ENCODE results near the gene SPRY1.

SPRY1 gene, protein sequence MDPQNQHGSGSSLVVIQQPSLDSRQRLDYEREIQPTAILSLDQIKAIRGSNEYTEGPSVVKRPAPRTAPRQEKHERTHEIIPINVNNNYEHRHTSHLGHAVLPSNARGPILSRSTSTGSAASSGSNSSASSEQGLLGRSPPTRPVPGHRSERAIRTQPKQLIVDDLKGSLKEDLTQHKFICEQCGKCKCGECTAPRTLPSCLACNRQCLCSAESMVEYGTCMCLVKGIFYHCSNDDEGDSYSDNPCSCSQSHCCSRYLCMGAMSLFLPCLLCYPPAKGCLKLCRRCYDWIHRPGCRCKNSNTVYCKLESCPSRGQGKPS

DNA sequence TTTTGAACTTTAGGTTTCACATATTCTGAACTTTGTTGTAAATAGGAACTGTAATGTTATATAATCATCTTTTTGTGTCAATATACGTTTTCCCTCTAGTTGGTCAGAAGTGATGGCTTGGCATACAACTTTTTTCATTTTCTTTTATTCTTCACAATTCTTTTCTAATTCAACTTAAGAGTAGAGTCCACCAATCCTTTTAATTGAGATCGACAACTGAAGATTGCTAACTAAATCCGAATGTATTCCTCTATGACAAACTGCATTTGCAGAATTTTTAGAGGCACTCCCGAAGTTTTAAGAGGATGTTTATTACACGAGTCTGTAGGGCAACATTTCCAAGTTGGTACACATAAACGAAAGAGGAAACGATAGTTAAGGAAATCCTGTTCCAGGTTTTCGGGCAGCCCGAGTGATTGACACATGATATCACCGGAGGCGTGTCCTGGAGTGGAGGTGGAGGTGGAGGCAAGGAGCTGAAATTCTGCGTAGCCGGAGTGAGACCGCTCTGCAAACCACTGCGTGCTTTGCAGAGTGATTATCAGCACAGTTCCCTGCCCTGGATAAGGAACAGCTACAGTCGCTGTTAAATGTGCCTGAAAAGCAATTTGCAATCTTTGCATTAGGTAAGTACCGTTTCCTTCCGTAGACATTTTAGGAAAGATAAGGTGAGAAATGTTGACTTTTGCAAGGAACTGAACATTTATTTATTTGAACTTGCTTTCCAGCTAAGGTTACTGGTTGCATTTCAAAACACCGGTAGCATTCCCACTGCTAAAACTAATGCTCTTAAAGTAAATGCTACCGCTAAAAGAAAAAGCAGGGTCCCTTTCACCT is at the start of gene SPRY1:
Gene SPRY1, plus strand, starts transcription at position 489 of the 837 bp plus-strand sequence. CDS start 4,797 bp downstream, outside the sequence.
- peak; percentile 78 for DNase-seq (ENCODE audit: low spot score)

DNA sequence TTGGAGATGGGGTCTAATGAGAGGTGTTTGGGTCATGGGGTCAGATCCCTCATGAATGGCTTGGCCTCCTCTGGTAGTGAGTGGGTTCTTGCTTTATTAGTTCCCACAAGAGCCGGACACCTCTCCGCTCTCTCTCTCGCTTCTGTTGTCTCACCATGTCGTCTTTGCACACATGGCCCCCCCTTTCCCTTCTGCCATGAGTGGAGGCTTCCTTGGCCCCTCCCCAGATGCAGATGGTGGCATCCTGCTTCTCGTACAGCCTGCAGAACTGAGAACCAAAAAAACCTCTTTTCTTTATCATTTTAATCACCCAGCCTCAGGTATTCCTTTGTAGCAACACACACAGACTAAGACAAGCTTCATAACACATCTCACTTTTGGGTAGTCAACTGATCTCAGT is 49.6 kb upstream of the SPRY1 start:
- no peak for DNase-seq (ENCODE audit: low spot score)

DNA sequence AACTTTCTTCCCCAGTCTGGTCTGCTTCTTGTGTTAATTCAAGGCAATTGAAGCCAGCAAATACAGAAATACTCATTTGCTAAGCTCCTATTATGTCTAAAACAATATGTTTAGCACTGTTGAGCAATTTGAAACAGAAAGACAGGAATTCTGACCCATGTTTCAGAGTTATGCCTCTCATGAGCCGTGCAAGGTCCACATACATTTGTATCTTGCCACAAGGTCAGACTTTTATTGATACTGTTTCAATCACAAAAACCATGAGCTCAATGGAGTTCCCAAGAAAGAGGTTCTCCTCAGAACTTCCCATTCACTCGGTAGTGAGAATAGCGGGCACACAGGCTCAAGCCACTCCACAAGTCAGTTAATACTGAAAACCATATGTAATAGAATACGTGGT is 47.6 kb upstream of the SPRY1 start:
- no peak for DNase-seq (ENCODE audit: low spot score)

DNA sequence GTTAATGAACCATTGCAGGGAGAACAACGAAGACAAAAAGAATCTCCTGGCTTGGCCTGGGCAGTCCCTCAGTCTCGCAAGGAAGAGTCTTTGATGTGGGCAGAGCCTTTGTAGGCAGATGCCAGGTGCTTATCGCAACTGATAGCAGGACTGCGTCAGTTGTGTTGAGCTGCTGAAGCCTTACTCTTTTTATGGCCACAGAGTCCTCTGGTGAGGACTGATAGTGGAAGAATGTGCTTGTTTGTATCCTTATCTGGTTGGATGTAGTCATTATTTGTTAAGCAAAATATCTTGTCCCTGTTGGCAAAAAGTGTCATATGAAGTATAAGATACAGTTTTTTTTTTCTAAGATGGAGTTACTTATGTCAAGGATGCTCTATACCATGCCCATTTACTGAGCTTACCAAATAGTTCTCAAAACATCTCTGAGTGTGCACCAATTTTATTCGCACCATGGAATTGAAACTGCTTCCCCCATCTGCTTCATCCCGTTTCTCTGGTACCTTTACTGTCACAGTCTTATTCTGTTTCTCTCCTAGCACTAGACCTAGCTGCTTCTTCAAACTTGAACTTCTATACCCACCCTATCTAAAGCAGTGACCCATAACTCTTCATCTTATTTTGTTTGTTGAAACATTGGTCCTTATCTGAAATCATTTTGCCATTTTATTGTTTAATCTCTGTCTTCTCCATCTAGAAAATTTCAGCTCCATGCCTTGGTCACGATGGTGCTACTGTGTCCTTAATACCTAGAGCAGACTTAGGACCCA is 47.0 kb upstream of the SPRY1 start:
- no peak for DNase-seq (ENCODE audit: low spot score)

DNA sequence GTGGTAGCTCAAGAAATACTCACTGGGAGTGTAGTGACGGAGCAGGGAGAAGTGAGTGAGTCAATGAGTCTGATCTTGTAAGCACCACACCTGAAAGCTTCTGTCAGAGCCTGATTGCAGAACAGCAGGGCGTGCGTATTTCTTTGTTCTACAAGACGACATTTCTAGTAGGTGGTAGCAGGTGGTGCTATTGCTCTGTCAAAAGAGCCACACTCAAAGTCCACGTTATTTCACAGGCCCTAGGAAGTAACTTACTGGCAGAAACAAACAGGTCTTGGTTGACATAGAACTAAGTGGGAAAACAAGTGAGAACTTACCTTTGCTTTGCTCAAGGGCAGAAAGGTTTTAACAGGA is 46.4 kb upstream of the SPRY1 start:
- no peak for DNase-seq (ENCODE audit: low spot score)

DNA sequence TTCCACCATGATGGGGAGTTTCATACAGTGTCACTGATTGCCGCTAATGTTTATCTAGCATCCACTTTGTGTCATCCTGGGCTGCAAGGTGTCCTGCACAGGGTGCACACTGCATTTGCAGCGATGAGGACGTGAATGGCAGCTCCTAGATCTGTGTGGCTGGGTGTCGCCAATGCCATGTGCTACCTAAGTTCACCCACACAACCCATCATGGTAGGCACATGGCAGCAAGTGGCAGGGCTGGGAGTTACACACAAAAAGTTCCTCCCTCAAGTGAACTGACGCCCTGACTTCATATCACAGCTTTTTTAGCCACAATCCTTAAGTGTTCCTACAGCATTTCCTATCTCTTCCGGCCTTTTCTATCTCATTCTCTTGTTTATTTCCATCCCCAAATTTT is 45.9 kb upstream of the SPRY1 start:
- no peak for DNase-seq (ENCODE audit: low spot score)

DNA sequence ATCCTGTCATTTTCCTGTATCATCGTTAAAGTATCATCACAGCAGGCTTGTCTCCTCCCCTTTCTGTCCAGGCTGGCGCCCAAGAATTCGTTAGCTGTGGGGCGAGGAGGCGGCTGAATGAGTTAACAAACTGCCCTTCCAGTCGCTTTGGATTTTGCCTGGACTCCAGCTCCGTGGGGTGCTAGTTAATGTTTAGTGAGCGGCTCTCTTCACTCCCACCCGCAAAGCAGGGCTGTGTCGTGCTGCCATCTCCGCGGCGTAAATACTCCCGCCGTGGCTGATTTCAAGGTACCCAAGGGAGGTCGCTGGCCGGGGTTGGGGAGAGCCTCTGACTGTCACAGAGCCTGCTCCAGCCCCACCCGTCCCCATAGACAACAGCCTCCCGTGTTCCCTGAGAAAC is 44.9 kb upstream of the SPRY1 start:
- DNase-seq (ENCODE audit: low spot score): no peak

DNA sequence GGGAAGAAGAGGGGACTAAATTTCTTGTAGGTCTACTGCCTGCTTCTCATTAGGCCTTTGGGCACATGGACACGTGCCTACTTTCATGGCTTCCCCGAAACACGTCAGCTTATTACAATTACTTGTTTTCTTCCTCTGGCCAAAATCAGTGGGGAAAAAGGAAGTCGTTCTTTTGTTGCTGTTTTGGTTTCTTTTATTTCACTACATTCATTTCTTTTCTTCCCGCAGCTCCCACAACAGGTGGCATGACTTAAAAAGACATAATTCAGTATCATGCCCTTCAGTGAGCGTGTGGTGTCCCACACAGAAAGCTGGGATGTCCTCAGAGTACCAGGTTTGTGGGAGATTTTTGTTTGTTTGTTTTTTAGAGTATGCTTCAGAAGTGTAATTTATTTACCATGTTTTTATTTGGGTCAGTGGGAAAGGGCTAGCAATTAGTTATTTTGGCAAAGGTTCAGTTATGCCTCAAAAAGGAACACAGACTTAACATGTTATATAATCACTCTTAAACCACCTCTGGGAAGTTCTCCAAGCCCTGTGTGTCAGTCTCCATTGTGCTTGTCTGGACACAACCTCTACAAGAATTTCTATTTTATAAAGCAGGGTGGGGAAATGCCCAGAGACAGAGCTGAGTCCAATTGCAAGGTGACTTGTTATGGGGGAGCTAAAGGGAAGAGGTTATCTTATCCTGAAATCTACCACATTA is 44.2 kb upstream of the SPRY1 start:
- DNase-seq (ENCODE audit: low spot score): no peak

DNA sequence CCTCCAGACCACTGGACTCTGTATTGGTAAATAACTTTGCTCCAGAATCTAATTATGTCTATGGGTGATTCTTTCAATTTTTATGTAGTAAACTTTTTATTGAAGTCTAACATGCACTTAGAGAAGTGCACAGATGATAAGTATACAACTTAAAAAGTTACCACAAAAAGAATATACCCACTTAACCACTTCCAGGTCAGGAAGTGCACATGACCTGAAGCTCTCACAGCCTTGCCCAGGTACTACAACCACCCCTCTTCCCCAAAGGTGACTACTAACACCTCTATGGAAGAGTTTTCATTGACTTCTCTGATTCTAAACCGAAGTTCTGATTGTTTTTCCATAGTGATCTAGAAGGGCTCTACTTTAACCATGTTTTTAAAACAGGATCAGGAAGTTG is 43.6 kb upstream of the SPRY1 start:
- DNase-seq (ENCODE audit: low spot score): no peak

DNA sequence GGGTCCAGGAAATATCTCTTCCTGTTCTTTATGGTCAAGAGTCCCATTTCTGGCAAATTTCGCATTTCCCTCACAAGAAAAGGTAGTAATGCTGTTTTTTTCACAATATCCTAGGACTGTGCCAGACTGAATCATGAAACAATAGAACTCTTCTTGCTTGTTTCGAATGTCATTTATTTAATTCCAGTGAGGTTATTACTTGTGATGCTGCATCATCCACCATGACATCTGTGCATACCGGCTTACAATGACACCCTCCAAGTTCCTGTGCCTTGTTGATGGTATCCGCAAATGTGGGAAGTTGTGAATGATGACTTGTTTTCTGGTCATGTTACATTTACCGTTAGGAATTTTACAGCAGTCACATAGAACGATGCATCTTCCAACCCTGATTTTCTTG is 42.9 kb upstream of the SPRY1 start:
- DNase-seq (ENCODE audit: low spot score): no peak

DNA sequence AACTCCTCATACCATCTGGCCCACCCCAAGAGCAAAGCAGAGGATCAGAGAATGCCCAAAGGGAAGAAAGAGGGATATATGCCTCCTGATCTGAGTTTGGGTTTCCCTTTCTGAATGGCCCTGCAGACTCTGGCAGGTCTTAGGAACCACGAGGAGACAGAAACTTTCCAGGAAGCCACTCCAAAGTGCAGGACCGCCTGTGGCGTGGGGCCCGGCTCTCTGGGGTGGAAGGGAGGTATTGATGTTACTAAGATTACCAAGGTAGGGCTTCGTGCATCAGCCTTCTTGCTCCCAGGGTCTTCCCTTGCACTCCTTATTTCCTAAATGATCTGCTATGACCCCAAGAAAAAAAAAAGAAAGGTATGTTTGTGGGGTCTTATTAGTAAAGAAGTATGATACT is 41.9 kb upstream of the SPRY1 start:
- no peak for DNase-seq (ENCODE audit: low spot score)

DNA sequence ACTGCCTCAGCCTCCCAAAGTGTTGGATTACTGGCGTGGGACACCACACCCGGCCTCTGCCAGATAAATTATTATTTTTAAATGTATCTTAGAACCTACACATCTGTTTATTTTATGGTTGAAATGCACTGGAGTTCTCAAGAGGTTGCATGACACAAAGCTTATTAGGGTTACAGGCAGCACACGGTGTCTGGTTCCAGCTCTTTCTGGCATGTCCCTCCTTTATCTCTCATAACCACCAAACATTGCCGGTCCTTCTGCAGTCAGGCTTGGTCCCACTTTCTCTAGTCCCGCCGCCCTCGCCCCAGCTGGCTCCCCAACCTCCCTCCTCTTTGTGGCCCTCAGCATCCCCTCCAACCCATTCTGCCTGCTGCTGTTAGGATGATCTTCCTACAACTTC is 39.7 kb upstream of the SPRY1 start:
- DNase-seq (ENCODE audit: low spot score): no peak

DNA sequence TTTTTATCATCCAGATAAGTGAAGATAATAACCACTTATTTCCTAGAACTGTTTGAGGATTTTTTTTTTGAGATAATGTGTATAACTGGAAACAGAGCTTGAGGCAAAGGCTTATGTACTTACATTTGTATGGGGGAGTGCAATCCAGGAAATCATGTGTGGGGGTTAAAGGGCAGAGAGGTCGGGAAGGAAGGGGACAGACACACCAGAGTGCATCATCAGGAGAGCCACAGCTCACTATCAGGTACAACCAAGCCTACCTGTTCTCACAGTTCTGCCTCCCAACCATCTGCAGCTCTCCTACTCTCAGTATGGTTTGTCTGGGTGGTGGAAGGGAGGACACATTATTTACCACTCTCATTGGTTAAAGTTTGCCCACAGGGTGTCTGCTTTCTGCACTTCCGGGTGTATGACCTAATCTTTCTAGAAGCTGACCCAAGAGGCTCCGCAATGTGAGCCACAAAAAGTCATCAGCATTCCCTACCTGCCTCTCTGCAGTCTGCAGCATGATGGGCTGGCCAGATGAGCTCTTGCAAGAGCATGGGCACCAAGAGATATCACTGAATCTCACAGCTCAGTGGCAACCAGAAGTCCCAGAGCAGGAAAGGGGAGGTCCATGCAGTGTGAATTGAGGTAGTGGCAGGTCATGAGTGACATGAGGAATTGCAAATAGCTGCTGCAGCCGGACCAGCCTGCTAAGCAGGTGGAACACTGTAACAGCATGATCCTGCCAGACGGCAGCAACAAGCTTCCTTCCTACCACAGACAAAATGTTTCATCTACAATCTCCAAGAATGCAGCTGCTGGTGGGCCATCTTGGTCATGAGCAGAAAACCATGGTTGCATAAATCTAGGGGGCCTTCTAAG is 36.9 kb upstream of the SPRY1 start:
- no peak for DNase-seq (ENCODE audit: low spot score)

DNA sequence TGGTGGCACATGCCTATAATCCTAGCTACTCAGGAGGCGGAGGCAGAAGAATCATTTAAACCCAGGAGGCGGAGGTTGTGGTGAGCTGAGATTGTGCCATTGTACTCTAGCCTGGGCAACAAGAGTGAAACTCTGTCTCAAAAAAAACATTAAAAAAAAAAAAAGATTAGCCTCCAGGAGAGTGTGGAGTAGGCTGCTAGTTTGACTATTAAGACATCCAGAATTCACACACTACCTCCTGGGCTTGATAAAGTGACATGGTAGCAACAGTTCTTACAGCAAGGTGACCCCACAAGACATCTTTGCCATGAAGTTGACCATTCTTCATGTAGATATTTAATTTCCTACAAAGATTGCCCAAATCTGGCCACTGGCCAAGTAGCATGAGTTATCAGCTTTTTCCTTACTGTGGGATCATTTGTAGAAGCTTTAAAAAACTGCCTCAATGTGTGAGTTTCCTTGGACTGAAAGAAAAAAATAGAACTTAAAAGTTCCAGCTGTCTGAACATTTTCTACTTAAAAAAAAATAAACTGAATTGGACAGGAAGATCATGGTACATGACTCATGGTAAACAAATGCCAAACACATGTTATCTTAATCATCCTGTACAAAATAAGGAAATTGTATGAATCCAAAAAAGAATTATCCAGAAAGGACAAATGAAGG is 35.3 kb upstream of the SPRY1 start:
- no peak for DNase-seq (ENCODE audit: low spot score)

DNA sequence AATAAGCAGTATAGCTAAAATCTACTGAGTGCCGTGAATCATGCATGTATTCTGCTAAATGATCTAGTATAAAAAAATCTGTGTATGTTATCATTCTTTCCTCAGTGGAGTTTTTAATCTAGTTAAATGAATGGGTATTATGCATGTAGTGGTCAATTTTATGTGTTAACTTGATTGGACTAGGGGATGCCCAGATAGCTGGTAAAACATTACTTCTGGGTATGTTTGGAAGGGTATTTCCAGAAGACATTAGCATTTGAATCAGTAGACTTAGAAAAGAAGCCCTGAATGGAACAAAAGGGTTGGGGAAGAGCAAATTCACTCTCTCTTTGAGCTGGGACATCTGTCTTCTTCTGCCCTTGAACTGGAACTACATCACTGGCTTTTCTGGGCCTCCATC is 34.5 kb upstream of the SPRY1 start:
- DNase-seq (ENCODE audit: low spot score): no peak

DNA sequence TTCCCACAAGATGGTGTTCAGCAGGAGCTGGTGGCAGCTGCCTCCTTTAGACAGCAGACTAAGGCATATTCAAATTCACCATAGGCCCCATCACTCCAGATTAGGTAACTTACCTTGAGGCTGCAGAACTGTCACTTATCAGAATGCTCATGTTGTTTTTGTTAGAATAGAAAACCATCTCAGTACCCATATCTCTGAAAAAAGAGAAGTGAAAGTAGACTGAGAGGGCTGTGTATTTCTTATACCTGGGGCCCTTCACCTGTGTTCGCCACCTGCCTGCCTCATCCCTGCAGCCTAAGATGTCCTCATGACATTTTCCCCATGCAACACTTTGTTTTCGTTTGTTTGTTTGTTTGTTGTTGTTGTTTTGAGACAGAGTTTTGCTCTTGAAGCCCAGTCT is 32.9 kb upstream of the SPRY1 start:
- no peak for DNase-seq (ENCODE audit: low spot score)

DNA sequence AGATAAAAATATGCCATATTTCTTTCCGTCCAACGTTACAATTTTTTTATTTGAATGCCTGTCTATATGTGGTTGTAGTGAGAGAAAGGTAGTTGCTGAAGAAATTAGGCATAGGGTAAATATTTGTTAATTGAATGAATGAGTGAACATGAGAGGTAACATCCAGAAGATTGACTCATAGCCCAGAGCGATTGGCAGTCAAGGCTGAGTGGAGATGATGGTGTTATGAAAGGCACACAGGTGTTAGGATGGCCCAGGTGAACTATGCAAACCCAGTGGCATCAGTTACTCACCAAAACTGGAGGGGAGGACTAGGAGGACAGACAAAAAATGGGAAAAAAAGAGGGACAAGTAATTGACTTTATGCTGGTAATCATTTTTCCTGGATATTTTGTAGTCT is 31.7 kb upstream of the SPRY1 start:
- no peak for DNase-seq (ENCODE audit: low spot score)

DNA sequence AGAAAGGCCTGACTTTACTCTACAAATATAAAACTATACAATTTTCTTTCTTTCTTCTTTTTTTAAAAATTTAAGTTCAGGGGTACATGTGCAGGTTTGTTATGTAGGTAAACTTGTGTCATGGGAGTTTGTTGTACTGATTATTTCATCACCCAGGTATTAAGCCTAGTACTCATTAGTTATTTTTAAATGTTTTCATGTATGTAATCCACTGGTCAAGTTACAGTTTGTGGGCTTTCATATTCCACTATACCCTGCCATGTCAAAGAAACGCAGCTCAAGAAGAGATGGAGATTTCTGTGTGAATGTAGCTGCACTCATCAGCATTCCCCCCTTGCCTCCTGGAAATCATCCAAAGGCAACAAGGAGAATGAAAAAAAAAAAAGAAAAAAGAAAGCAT is 31.2 kb upstream of the SPRY1 start:
- no peak for DNase-seq (ENCODE audit: low spot score)

DNA sequence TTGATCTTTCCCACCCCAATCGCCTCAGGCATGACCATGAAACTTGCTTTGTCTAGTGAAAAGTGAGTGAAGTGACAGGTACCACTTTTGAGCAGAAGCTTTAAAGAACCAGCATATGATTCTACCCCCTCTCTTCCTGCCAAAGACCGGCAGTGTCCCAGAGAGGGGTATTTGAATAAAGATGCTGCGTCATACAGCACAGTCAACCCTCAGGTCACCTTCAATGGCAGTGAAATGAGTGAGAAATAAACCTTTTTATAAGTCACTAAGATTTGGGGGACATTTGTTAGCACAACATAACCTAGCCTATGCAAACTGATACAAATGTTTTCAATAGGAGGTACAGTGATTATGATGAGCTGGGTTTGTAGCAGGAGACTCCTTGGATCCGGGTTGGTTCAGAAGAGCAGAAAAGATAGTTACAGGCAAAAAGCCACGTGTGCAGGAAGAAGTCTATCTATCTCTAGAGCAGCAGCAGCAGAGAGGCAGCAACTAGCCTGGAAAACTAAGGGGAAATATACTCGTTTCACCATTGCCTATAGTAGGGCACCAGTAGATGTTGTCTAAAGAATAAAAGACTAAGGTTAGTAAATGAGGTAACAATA is 30.3 kb upstream of the SPRY1 start:
- no peak for DNase-seq (ENCODE audit: low spot score)

DNA sequence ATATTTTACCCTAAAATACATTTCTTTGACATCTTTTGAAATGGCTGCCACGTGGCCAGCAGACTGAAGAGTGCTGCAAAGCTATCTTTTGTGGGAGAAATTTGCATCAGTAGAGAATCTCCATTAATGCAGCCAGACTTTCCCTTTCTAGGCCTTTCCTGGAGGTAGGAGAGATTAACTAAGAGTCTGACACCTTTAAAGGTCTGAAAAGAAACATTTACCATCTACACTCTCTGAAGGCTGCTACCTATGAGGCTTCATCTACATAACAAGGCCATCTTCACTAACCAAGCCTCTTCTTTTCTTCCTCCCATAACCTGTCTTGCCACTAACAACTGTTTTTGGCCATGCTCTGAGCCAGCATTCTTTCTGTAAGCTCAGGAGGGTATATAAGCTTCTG is 17.8 kb upstream of the SPRY1 start:
- no peak for DNase-seq (ENCODE audit: low spot score)

All from CD4-positive, alpha-beta T cell treated with Interleukin-2 at 100 ng/mL for 4 hours (primary cell).